GM12865 (cell line): ENCODE measurements around the gene UBAC2.

ENCODE experiments used
- DNase-seq: peaks from one replicate; pipeline ENCODE4 v3.0.0; 2010; ENCODE audit warnings: low read depth
- H3K4me3 ChIP-seq: 2 replicates; pipeline ENCODE4 v1.5.1; 2011; ENCODE audit warnings: mild to moderate bottlenecking, low read depth, low read length, control low read depth
- TF ChIP-seq, protein P1 (sequence below): IDR thresholded peaks from 2 replicates; pipeline ENCODE4 v1.5.1; 2011; ENCODE audit warnings: low read length, control low read depth, low read depth, inconsistent platforms; ENCODE audit not compliant: insufficient read depth; ENCODE audit errors: missing control alignments

Gene UBAC2

DNA sequence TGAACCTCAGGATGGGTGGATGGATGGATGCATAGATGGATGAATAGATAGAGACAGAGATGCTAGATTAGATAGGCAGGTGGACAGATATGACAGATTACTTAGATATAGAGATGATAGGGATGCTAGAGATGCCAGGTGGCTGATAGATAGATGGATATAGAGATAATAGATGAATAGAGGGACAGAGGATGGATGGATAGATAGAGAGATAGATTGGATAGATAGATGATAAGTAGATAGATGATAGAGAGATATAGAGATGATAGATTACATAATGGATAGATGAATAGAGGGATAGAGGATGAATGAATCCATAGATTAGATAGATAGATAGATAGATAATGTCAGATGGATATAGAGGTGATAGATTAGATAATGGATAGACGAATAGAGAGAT lies 212.2 kb downstream of the UBAC2 start:
- TF ChIP-seq, protein P1, sequence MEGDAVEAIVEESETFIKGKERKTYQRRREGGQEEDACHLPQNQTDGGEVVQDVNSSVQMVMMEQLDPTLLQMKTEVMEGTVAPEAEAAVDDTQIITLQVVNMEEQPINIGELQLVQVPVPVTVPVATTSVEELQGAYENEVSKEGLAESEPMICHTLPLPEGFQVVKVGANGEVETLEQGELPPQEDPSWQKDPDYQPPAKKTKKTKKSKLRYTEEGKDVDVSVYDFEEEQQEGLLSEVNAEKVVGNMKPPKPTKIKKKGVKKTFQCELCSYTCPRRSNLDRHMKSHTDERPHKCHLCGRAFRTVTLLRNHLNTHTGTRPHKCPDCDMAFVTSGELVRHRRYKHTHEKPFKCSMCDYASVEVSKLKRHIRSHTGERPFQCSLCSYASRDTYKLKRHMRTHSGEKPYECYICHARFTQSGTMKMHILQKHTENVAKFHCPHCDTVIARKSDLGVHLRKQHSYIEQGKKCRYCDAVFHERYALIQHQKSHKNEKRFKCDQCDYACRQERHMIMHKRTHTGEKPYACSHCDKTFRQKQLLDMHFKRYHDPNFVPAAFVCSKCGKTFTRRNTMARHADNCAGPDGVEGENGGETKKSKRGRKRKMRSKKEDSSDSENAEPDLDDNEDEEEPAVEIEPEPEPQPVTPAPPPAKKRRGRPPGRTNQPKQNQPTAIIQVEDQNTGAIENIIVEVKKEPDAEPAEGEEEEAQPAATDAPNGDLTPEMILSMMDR, result no peak
- H3K4me3 ChIP-seq, result no peak overlapping the region
- DNase-seq, result no peak

DNA sequence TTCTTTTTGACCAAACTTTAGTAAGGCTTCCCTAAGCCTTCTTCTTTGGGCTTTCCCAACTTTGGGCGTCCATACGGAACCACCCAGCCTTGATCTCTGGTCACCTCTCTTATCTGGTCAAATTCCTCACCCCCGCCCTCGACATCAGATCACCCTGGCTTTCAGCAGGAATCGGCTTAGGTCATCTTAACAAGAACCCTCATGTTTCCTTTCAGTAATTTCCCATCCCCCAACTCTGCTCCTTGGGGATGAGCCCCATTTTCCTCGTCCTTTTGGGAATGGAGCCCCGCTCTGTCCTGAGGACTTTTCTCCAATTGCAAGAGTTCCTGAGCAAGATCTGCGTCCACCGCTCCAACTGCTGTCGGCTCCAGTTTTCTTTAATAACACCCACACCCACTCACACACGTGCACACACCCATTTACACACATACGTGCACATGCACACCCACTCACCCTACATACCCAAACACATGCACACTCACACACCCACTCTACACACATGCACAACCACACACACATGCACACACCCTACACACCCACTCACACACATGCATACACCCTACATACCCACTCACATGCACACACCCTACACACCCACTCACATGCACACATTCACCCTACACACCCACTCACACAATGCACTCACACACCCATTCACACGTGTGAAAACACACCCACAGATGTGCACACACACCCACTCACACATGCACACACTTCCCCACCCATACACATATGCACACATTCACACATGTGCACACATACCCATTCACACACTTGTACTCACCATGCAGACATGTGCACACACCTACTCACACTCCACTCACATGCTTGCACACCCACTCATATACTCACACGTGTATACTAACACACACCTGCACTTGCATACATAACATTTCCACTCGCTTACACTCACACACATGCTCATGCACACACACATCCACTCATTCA lies 213.7 kb downstream of the UBAC2 start:
- TF ChIP-seq, protein P1, result no peak
- H3K4me3 ChIP-seq, result no peak overlapping the region
- no peak for DNase-seq

DNA sequence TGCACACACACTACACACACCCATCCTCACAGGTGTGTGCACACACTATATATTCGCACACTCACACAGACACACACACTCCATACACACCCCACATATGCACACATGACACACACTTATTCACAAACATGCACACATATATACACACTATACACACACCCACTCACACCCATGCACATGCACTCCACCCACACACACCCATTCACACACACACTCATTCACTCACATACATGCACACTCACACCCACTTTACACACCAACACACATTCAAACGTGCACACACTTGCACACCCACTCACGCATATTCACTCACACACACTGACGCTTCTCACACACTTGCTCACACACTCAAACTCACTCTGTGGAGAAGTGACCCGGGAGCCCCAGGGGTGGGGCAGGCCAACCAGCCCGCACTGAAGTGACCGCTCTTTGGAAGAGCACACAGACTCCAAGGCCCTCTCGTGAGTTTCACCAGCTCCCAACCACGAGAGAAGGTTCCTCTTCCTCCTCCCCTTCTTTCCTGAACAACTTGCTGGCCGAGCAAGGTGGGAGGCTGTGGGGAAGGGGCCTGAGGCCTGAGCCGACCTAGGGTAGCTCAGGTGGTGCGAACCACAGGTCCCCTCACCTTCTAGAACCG lies 214.5 kb downstream of the UBAC2 start:
- no peak for DNase-seq
- H3K4me3 ChIP-seq, result no peak overlapping the region

DNA sequence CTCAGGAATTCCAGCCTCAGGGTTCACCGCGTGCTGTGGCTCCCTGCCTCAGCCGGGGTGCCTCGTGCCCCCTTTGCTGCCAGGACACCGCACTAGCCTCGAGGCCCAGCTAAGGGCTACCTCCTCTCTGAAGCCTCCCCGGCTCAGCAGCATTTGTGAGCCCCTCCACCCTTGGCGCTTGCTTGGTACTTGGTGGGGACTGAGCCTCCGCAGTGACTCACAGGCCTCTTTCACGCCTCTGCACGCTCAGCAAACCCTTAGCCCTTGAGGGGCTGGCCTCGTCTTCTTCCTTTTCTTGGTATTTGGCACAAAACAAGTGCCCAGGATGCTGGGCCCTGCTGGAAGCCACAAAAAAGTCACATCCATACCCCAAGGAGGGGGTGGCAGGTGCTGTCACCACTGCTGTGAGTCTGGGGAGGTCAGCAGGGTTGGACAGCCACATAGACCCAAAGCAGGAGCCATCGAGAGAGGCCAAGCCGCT lies 215.2 kb downstream of the UBAC2 start:
- TF ChIP-seq, protein P1, result no peak
- H3K4me3 ChIP-seq, result no peak overlapping the region
- DNase-seq, result no peak

More for the DNA sequence above, 214.5 kb downstream of the UBAC2 start:
- TF ChIP-seq, protein P1, result no peak

DNA sequence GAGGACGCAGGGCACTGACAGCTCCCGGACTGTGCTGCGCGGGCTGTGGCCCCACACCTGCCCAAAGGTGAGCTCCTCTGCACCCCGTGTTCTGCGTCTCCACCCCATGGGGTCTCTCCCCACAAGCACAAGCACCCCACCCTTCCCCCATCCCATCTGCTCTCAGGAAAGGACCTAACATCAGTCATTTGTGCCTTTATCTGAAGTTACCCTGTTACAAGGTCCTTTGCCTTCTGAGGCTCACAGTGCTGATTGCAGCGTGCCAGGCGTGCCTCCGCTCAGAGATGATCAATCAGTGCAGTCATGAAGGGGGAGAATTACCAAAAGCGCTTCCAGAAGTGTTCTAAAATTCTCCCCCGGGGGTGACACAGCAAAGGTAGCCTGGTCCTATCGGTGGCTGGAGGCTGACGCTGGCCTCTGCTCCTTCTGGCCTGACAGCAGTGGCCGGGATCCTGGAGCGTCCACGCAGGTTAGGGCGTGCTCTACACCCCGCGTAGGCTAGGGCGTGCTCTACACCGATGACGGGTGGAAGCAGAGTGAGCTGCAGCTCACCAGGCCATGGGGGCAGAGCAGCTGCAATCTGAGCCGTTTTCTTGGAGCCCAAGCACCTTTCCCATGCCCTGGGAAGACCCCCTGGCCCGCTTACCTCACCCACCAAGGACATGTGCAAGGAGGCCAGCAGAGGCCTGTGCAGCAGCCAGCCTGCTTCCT lies 215.9 kb downstream of the UBAC2 start:
- DNase-seq, result no peak
- TF ChIP-seq, protein P1, result no peak
- no peak overlapping the region for H3K4me3 ChIP-seq

- DNase-seq, result no peak
- TF ChIP-seq, protein P1, result no peak
- no peak overlapping the region for H3K4me3 ChIP-seq
These were observed 216.8 kb downstream of the UBAC2 start for GRCh38 chr13:99417201-99418102.
